Stimulated activated CD4-positive, alpha-beta T cell treated with anti-CD3 and anti-CD28 coated beads, Interleukin-15, amount 100 ng/mL, for 48 hours (primary cell): ENCODE data around the gene PC.
"Not testable (repeated sequence)": the region's sequence is repeated elsewhere in the genome, so short reads cannot be mapped to it uniquely, and the experiment has no call there.

Source experiments
- DNase-seq, 2 donors: peaks; one replicate each; pipeline ENCODE4 v3.0.0-alpha.2; 2020; ENCODE audit warnings: low read depth in 2 of 2

The PC gene

DNA sequence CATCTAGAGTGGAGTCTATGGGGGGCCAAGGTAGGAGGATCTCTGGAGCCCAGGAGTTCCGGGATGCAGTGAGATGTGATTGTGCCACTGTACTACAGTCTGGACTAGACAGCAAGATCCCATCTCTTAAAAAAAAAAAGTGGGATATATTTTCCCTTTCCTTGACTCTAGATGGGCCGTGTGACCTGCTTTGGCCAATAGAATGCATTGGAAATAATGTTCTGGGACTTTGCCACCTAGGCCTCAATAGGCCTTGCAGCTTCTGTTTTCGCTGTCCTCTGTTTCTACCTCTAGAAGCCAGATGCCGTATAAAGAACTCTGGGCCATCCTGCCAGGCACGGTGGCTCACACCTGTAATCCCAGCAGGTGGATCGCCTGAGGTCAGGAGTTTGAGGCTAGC, 20.5 kb upstream of the PC start:
- DNase-seq: no peak

DNA sequence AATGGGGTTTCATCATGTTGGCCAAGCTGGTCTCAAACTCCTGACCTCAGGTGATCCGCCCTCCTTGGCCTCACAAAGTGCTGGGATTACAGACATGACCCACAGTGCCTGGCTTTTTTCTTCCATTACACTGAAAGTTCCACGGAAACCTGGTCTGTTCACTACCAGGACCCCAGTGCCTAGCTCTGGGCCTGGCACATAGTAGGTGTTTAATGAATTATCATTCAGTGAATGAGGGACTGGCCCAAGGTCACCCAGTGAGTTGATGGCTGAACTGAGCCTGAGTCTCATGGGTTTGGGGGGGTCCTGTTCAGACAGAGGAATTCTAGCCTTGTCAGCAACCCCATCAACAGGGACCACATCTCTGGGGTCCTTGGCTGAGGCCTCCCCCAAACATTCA, 20.0 kb upstream of the PC start:
- no peak for DNase-seq

DNA sequence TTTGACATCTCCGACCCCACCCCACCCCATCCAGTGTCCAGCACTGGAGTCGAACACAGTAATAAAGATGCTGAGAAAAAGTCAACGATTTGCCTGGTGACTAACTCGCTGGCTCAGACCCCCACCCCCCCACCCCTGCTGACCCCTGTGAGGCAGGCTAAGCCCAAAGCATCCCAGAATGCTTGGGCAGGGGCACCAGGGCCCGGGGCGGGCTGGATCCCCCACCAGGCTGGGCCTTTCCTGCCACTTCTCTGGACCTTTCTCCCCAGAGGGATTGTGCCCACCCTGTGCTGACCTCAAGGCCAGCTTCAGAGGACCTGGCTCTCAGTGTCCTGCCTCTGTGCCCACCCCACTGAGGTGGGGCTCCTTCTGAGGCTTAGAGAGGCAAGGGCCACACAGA, 18.7 kb upstream of the PC start:
- DNase-seq: no peak

DNA sequence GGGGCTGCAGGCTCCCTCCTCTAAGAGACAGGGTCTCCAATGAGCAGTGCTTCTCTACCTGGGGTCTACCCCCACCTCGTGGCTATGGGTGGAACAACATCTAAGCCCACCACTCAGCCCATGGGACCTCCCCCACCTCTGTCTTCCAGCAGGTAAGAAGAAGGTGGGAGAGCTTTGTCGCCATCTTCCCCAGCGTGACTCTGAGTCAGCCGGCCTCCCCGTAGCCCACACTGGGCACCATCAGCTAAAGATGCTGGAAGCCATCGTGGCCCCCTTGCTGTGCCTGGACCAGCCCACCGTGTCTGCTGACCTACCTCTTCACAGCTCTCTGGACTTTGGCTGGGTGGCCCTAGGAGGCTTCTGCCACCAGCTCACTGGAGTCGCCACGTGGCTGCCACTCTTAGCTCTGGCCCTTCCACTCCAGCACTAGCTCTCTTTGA, 17.9 kb upstream of the PC start:
- DNase-seq: peak in 1 of 2 donors; percentile 30

DNA sequence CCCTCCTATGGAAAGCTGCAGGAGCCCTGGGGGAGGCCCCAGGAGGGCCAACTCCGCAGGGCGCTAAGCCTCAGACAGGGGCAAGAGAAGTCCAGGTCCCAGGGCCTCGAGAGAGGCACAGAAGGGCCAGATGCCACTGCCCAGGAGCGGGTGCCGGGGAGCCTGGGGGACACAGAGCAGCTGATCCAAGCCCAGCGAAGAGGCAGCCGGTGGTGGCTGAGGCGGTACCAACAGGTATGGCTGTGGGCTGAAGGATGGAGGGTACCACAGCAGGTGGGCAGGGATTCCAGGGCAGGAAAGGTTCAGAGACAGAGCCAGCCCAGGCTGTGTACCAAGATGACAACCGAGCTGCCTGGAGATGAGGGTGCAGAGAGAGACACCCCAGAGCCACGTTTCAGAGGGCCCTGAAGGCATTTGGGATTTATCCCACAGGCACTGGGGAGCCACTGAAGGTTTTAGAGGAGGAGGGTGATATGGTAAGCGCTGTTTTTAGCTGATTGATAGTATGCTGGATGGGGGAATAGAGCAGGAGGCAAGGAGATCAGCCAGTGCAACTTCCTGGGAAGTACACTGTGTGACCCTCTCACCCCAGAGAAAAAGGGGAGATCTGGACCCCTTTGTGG, 17.3 kb upstream of the PC start:
- no peak for DNase-seq

DNA sequence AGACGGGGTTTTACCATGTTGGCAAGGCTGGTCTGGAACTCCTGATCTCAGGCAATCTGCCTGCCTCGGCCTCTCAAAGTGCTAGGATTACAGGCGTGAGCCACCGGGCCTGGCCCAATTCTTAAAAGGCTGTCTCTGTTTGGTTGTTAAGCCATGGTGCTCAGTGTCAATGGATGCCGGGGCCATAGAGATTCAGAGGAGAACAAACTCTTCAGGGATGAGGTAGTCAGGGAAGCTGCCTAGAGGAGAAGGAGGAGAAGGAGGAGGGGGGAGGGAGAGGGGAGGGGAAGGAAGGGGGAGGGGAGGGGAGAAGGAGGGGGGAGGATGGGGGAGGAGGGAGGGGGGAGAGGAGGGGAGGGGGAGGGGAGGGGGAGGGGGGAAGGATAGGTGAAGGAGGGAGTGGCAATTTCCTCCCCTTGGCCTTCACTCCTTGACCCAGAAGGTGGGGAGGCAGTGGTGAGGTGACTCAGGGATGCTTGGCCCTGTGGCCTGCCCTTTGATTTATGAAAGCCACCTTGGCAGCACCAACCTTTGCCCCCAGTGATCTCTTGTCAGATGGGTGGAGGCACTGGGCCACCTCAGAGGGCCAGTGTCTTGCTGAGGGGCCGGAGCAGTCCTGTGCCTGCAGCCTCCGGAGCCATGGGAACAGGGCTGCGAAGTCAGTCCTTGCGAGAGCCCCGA, 16.7 kb upstream of the PC start, which contains the start of gene C11orf86:
Gene C11orf86, plus strand, starts transcription at position 581 of the 681 bp plus-strand sequence. Its CDS starts 59 bp downstream, at position 640.
- no peak for DNase-seq

DNA sequence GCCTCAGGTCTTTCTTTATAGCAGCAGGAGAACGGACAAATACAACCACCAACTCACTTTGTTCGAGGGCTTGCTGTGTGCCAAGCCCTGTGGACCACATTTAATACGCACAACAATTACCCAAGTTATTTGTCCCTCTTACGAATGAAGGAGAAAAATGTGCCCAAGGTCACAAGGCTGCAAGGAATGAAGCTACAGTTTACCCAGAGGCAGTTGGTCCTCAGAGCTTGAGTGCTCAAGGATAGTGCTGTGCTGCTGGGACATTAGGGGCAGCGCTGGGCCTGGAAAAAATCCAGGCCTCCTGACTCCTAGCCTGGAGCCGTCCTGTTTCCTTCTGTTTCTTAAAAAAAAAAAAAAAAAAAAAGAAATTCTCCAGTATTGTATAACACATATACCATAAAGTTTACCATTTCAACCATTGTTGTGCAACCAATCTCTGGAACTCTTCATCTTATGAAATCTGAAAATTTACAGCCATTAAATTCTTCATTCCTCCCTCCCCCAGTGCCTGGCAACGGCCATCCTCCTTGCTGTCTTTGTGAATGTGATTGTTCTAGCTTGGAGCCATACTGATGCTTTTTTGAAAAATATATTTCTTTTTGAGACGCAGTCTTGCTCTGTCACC, 15.9 kb upstream of the PC start:
- no peak for DNase-seq

DNA sequence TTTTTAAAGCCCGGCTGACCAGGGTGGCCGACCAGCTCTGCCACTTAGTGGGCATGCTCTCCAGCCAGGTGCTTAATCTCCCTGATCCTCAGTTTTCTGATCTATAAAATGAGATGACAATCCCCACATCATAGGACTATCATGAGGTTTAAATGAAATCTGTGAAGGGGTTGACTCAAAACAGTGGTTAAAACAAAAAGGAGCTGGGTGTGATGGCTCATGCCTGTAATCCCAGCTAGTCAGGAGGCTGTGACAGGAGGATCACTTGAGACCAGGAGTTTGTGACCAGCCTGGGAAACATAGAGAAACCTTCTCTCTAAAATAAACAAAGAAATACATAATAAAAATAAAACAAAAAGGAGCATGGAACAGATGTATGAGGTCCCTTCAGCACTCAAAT, 13.3 kb upstream of the PC start:
- no peak for DNase-seq

DNA sequence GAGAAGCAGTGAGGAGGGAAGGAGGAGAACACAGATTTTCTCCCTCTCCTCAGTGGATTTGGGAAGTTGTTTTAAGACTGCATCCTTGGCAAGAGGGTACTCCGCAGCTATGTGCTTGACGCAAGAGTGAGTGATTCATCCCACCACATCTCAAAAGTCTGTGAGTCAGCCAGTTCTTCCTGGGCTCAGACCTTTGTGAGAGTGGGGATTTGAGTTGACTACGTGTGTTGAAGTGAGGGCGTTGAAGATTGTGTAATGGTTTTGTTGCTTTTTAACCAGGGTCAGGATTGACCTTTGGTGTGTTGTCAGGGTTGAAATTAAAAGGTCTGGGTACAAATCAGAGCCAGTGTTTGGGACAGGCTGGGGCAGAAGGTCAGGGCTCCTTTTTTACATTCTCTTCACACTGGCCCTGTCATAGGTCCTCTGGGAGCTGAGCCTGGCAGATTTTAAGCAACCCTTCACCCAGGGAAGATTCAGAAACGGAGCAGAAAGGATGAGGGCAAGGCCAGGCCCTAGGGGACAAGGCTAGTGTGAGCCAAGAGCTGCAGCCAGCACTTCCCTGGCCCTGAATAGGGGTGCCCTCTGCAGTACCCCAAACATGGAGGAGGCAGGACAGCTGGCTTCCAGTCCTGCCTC, 12.7 kb upstream of the PC start:
- peak; percentile 21 to 38 for DNase-seq

DNA sequence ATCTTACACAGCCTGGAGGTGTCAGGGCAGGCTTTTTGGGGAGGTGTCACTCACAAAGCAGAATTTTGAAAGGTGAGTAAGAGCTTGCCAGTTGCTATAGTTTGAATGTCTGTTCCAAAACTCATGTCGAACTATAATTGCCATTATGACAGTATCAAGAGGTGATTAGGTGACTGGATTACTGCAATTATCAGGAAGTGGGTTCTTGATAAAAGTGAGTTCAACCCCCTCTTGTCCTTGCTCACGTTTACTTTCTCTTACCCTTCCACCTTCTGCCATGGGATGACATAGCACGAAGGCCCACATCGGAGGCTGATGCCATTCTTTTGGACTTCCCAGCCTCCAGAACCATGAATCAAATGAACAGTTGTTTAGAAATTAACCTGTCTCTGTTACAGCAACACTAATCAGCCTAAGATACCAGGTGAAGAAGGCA, 12.2 kb upstream of the PC start:
- no peak for DNase-seq

DNA sequence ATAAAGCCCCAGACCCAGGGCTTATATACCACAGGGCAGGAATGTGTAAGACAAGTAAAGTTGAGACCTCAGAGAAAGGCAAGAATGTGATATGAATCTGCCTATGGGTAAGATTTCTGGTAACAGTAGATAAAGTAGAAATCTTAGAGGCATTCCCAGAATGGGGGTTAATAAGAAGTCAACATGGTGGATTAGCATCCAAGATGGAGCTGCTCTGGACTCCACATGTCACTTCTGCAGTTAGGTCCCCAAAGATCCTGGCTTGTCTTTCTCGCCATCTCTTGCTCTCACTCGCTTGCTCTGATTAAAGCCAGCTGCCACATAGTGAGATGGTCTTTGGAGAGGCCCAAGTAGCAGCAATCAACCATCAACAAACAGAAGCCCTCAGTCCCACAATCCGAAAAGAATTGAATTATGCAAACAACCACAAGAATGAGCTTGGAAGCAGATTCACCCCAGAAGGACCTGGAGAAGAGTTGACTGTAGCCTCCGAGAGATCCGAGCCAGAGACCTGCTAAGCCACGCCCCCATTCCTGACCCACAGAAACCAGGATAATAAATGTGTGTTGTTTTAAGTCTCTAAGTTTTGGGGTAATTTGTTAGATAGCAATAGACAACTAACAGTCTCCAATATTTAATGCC, 11.5 kb upstream of the PC start:
- DNase-seq: no peak

DNA sequence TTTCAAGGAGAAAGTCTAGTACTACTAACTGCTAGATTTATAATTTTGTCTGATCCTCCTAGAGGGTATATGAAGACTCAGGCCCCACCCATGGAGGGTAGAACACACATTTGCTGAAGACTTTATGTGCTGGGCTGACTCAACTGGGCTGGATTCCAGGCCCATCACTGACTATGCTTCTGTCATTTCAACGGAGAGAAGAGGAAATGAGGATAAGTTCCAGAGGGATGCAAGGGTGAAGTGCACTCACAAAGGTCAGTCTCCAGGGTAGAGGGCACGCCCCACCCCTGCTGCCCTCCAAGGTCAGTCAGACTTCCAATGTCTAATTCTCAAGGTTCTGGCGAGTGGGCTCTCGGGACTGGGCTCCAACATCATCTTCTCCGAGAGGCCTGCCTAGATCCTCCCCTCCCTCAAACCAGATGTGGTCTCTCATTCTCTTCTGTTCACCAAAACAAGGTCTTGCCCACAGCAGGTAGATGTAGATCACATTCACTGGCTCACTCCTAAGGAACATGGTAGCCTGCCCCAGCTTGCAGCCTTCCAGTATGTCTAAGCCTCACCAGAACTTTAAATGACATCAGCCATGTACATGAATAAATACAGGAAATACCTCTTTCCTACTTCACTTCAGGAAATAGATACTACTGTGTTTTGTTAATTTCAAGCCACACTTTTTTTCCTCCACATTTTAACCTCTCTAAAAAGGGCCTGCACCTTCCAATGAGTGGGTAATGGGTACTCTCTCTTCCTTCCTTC, 9.7 kb upstream of the PC start:
- no peak for DNase-seq

DNA sequence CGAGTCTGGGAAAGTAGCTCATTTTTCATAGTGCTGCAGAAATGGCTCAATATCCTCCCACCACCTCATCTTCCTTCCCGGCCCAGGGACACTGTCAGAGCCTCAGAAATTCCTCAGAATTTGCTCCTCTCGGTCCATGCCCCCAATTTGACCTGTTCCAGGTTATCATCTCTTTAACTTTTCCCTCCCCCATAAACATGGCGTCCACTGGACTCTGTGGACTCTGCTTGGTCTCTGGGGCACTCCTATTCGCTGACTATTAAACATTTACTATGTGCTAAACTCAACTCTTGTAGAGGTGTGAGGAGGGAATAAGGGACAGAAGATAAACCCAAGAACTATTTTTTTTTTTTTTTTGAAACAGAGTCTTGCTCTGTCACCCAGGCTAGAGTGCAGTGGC, 8.2 kb upstream of the PC start:
- no peak for DNase-seq

DNA sequence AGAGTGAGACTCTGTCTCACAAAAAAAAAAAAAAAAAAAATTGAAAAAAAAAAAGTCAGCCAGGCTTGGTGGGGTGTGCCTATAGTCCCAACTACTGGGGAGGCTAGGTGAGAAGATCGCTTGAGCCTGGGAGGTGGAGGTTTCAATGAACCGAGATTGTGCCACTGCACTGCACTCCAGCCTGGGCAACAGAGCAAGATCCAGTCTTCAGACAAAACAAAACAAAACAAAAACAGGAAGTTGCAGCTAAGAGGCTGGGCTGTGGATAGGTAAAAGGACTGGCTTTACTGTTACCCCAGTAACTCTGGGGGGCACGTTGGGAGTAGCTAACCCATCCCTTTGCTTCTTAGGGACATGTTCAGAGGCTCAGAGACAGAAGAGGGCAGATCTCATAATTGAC, 6.3 kb upstream of the PC start:
- DNase-seq: no peak

DNA sequence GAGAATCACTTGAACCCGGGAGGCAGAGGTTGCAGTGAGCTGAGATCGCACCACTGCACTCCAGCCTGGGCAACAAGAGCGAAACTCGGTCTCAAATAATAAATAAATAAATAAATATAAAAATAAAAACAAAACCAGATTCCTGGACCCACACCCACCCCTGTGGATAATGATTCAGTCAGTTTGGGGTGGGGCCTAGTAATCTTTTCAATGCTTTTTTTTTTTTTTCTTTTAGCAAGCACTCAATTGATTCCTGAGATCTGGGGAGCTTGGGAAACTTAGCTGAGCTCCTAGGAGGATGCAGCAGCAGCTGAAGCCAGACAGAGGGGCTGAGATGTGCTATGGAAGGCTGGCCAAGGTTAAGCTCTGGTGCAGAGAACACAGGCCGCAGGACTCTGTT, 4.6 kb upstream of the PC start:
- no peak for DNase-seq

DNA sequence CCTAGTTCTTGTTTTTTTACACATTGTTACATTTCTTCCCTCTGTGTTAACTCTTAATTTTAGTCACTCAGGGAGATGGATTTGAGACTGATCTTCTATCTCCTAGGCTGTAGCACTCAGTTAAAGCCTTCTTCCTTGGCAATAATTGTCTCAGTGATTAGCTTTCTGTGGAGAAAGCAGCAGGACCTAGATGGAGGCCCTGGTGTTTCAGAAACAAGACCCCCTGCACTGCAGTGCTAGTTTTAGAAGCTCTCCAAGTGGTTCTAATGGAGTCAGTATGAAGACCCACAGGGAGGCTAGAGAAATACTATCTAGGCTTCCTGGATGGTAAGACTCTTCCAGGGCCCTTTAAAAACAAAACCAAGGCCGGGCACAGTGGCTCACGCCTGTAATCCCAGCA, 4.1 kb upstream of the PC start:
- DNase-seq: no peak

DNA sequence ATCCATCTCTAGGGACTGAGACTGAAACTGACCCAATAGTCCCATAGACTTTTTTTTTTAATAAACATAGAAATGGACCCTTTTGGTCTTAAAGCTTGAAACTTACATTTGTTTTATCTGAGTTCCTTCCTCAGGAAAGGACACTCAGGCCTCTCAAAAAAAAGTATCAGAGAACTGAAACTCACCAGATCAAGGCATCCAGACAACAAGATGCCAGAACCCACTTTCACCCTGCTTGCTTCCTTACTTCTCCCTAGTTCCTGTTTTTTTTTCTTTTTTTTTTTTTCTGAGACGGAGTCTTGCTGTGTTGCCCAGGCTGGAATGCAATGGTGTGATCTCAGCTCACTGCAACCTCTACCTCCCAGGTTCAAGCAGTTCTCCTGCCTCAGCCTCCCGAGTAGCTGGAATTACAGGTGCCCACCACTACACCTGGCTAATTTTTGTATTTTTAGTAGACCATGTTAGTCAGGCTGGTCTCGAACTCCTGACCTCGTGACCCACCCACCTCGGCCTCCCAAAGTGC, 3.6 kb upstream of the PC start:
- DNase-seq: not testable (repeated sequence)

DNA sequence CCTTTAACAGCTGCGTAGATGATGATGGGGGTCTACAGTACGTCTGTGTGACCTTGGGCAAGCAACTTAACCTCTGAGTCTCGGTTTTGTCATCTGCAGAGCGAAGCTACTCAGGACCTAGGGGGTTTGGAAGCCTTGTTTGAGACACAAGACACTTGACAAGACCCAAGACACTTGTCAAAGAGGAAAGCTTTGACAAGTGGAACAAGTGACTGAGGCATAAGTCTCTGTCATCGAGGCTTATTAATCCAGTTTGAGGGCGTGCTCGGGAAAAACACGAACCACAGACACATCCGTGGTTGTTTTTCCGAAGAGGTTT, 732 bp upstream of the PC start:
- no peak for DNase-seq

DNA sequence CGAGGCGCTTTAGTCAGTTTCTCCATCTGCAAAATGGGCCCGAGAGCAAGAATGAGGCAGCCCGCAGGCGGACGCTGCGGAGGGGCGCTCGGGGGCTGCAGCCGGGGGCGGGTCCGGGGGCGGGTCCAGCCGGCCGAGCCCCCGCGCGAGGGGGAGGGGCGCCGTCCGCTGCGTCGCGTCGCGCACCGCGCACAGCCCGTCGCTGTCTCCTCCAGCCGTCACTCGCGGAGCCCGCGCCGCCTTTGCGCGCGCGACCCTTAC, 282 bp downstream of the PC start:
- DNase-seq: no peak

DNA sequence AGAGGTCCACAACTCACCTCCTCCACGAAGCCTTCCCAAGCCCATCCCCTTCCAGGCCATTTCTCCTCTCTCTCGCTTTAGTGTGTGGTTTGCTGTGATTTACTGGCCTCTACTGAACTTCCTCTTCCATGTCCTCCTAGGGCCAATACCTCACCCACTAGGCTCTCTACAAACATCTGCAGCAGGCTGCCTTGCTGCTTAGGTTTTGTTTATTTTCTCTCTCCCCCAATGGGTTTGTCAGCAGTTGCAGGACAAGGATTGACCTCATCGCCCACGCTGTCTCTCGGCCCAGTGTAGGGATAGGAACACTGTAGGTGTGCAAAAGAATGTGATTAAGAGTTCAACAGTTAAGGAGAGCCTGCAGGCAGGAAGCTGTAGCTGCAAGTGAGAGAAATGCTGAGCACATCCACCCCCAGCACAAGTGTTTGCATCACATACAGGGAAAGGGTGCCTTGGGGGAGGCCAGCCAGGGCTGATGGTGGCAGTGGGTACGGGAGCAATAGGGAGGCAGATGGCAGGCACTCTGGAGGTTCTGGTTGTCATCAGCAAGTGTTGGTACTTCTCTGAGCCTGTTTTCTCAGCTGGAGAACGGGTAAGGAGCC, 1.4 kb downstream of the PC start:
- DNase-seq: no peak

DNA sequence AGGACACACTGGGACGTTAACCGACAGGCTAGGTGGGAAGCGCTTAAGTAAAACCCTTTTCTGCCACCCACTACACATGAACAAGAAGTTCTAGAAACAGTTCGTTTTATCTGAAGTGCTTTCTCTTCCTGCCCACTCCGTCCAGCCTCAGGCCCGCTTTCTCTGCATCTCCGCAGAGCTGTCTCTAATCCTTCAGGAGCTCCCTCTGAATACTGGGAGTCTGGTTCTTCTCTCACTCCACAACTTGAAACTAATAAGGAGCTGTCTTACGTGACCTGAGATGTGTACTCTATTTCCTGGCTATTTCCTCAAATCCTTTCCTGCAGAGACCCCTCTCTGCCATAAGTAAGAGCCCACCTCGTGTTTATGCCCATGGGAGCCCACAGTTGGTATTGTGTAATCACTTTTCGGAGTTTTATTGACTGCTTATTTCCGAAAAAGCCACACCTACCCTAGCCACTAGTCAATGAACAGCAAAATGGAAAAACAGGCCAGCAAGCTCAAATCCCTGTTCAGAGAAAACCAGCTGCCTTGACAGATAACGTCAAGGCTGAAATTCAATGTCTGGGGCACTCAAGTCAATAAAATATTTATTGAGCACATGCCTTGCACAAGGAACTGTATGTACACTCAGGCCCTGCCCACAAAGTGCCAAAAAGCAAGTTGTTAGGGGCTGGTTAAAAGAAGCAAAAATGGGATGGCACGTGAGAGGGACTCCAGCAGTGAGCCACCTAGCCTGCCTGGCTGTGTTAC, 4.9 kb downstream of the PC start:
- no peak for DNase-seq
